Endothelial cell (in vitro differentiated cells): ENCODE measurements around the gene PRR22. TPM values are rescaled to one million over a fixed set of nuclear protein-coding genes. Genes with fewer than 3 reads are reported as not detected.

Experiments used
- DNase-seq: peaks from one replicate; pipeline ENCODE4 v3.0.0; 2021; ENCODE audit warnings: low spot score
- H3K27ac Mint-ChIP-seq: one replicate; pipeline ENCODE4 v1.8.0; 2021; ENCODE audit warnings: mixed read lengths, inconsistent platforms; ENCODE audit not compliant: unreplicated experiment
- H3K27me3 Mint-ChIP-seq: one replicate; pipeline ENCODE4 v1.8.0; 2021; ENCODE audit warnings: mild to moderate bottlenecking, moderate library complexity, mixed read lengths, inconsistent platforms; ENCODE audit not compliant: unreplicated experiment
- H3K36me3 Mint-ChIP-seq: one replicate; pipeline ENCODE4 v1.8.0; 2021; ENCODE audit warnings: mild to moderate bottlenecking, low read depth, mixed read lengths, inconsistent platforms; ENCODE audit not compliant: unreplicated experiment
- H3K4me1 Mint-ChIP-seq: one replicate; pipeline ENCODE4 v1.8.0; 2021; ENCODE audit warnings: mild to moderate bottlenecking, mixed read lengths, inconsistent platforms; ENCODE audit not compliant: unreplicated experiment
- H3K4me3 Mint-ChIP-seq: one replicate; pipeline ENCODE4 v1.8.0; 2021; ENCODE audit warnings: mild to moderate bottlenecking, mixed read lengths, inconsistent platforms; ENCODE audit not compliant: unreplicated experiment
- H3K9me3 Mint-ChIP-seq: one replicate; pipeline ENCODE4 v1.8.0; 2021; ENCODE audit warnings: mixed read lengths, inconsistent platforms; ENCODE audit not compliant: unreplicated experiment
- CTCF ChIP-seq: fragments of 200-600 bp; sonication (generic); IDR thresholded peaks from one replicate; pipeline ENCODE4 v1.5.0; 2021; ENCODE audit warnings: antibody characterized with exemption; ENCODE audit not compliant: unreplicated experiment
- total RNA-seq: library from RNA; stranded (reverse); fragmentation: NEBNext Ultra II Directional; extraction: Animal tissue kit (Norgen Biotek cat#: 25700); gene quantifications from one replicate; pipeline ENCODE4 v1.2.1, GENCODE V29; 2021; ENCODE audit not compliant: unreplicated experiment

The PRR22 gene
- total RNA-seq, 1 donor from 2014 or later, result 2.2 TPM

DNA sequence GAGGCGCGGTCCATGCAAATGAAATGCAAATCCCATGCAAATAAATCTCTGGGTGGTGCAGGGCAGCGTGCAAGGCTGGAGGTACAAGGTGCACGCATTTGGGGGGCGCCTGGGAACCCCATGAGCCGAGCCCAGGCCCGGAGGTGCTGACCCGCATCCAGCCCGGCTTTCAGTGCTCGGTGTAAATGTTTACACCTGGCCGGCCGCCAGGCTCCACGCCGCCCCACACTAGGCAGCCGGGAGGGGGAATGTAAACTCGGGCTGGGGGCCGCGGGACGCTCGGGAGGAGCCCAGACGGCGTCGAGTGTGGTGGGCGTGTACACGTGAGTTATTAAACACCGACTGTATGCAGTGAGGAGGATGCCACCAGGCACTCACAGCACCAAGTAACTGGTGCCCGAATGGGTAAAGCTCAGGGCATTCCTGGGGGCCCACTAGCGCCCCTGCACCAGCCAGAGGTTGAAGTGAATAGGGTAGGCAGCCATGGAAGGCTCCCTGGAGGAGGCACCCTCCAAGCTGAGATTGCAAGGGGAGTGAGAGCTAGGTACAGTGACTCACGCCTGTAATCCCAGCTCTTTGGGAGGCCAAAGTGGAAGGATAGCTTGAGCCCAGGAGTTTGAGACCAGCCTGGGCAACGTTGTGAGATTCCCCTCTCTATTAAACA lies 37.8 kb upstream of the PRR22 start:
- no peaks in the 10 kb centered on the region for H3K36me3 Mint-ChIP-seq
- peaks cover 7% of the 10 kb centered on the region for H3K27me3 Mint-ChIP-seq
- no peaks in the 10 kb centered on the region for H3K9me3 Mint-ChIP-seq
- no peak for TF ChIP-seq CTCF
- no peaks in the 10 kb centered on the region for H3K4me1 Mint-ChIP-seq
- no peak for DNase-seq
- no peak overlapping the region for H3K27ac Mint-ChIP-seq
- no peak overlapping the region for H3K4me3 Mint-ChIP-seq

- DNase-seq, result no peak
- Mint-ChIP-seq H3K27me3 (peaks cover 5% of the 10 kb centered on the region), H3K36me3 (no peaks in the 10 kb centered on the region), H3K4me3 (no peak overlapping the region), H3K4me1 (peaks cover 2% of the 10 kb centered on the region), H3K9me3 (no peaks in the 10 kb centered on the region), H3K27ac (no peak overlapping the region)
- TF ChIP-seq CTCF, result no peak
Observed at GRCh38 chr19:5821521-5822180, 37.1 kb upstream of the PRR22 start.

DNA sequence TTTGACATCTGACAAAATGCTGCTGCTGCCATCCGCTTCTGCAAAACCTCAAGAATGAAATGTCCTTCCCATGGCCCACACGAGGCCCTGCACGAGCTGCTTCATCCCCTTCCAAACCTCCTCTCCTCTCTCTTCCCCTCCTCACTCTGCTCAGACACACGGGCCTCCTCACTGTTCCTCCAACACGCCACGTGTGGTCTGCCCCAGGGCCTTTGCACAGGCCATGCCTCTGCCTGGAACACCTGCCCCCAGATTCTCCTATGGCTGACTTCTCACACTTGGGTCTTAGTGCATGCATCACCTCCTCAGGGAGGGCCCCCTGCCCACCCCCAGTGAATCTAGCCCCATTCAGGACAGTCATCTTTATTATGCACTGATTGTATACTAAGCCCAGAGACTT lies 36.2 kb upstream of the PRR22 start:
- Mint-ChIP-seq H3K36me3 (no peaks in the 10 kb centered on the region), H3K9me3 (no peaks in the 10 kb centered on the region), H3K27me3 (peaks cover 7% of the 10 kb centered on the region), H3K27ac (no peak overlapping the region), H3K4me1 (peaks cover 3% of the 10 kb centered on the region), H3K4me3 (no peak overlapping the region)
- TF ChIP-seq CTCF, result no peak
- DNase-seq, result no peak

DNA sequence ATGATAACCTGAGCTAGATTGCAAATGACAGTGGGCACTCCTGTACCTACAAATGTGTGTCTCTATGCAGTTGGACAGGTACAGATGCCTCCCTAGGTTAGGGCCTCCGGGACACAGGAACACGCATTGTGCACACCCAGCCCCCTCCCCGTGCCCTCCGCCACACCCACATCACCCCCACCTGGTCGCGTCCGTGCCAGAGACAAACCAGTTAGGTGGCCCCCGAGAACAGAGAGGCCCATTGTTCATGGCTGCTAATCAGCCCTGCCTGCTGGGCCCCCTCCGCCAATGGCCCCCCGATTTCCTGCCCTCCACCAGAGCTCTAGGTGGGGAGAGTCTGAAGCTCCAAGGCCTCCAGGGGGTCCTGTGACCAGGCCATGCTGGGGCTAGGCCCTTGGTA lies 34.0 kb upstream of the PRR22 start:
- no peaks in the 10 kb centered on the region for H3K9me3 Mint-ChIP-seq
- H3K27ac Mint-ChIP-seq, result no peak overlapping the region
- peaks cover 8% of the 10 kb centered on the region for H3K27me3 Mint-ChIP-seq
- H3K4me1 Mint-ChIP-seq, result peaks cover 3% of the 10 kb centered on the region
- DNase-seq, result no peak
- TF ChIP-seq CTCF, result no peak
- no peak overlapping the region for H3K4me3 Mint-ChIP-seq
- H3K36me3 Mint-ChIP-seq, result no peaks in the 10 kb centered on the region

DNA sequence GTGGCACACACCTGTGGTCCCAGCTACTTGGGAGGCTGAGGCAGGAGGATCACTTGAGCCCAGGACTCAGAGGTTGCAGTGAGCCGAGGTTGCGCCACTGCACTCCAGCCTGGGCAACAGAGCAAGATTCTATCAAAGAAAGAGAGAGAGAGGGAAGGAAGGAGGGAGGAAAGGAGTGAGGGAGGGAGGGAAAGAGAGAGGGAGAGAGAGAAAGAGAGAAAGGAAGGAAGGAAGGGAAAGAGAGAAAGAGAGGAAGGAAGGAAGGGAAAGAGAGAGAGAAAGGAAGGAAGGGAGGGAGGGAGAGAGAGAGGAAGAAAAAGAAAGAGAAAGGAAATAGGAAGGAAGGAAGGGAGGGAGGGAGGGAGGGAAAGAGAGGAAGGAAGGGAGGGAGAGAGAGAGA lies 32.7 kb upstream of the PRR22 start:
- no peak for TF ChIP-seq CTCF
- Mint-ChIP-seq H3K4me1 (peaks cover 3% of the 10 kb centered on the region), H3K4me3 (no peak overlapping the region), H3K27ac (no peak overlapping the region), H3K27me3 (peaks cover 8% of the 10 kb centered on the region), H3K9me3 (no peaks in the 10 kb centered on the region), H3K36me3 (no peaks in the 10 kb centered on the region)
- no peak for DNase-seq
